Loucy (cell line): ENCODE measurements around the gene CTAGE6.
"Not testable (repeated sequence)": the region's sequence is repeated elsewhere in the genome, so short reads cannot be mapped to it uniquely, and the experiment has no call there.

Experiments used
- H2AFZ ChIP-seq: fragments of 200-600 bp; sonication (generic); 2 replicates; pipeline ENCODE4 v1.6.0; 2016; ENCODE audit warnings: antibody characterized with exemption, mild to moderate bottlenecking, low read length, moderate library complexity
- H3F3A ChIP-seq: fragments of 200-600 bp; 2 replicates; pipeline ENCODE4 v1.6.0; 2016; ENCODE audit warnings: antibody characterized with exemption, low read depth, mild to moderate bottlenecking
- H3K27me3 ChIP-seq: fragments of 200-600 bp; sonication (generic); 2 replicates; pipeline ENCODE4 v1.6.1; 2014; ENCODE audit warnings: low read length, mild to moderate bottlenecking; ENCODE audit not compliant: insufficient read depth, poor library complexity, severe bottlenecking
- H3K36me3 ChIP-seq: fragments of 200-600 bp; sonication (generic); 2 replicates; pipeline ENCODE4 v1.6.1; 2016; ENCODE audit warnings: low read length; ENCODE audit not compliant: insufficient read depth
- H3K4me1 ChIP-seq: fragments of 200-600 bp; sonication (generic); 2 replicates; pipeline ENCODE4 v1.5.1; 2014; ENCODE audit warnings: low read length, mild to moderate bottlenecking; ENCODE audit not compliant: insufficient read depth, poor library complexity, severe bottlenecking
- H3K4me2 ChIP-seq: fragments of 200-600 bp; sonication (generic); 2 replicates; pipeline ENCODE4 v1.6.0; 2014; ENCODE audit warnings: antibody characterized with exemption, low read length, low read depth, mild to moderate bottlenecking; ENCODE audit not compliant: poor library complexity, severe bottlenecking
- H3K4me3 ChIP-seq: fragments of 200-600 bp; sonication (generic); 2 replicates; pipeline ENCODE4 v1.5.1; 2014; ENCODE audit warnings: low read length, mild to moderate bottlenecking, mixed read lengths; ENCODE audit not compliant: poor library complexity, severe bottlenecking
- H3K79me2 ChIP-seq: fragments of 200-600 bp; sonication (generic); 2 replicates; pipeline ENCODE4 v1.6.1; 2014; ENCODE audit warnings: low read length; ENCODE audit not compliant: insufficient read depth
- H3K9ac ChIP-seq: fragments of 200-600 bp; sonication (generic); 2 replicates; pipeline ENCODE4 v1.6.0; 2014; ENCODE audit warnings: mild to moderate bottlenecking, low read depth, low read length, moderate library complexity; ENCODE audit not compliant: poor library complexity, severe bottlenecking
- H3K9me2 ChIP-seq: fragments of 200-600 bp; sonication (generic); replicated peaks from 2 replicates; pipeline ENCODE4 v1.6.1; 2016; ENCODE audit warnings: low read depth, low read length, mixed read lengths
- H3K9me3 ChIP-seq: fragments of 200-600 bp; sonication (generic); 2 replicates; pipeline ENCODE4 v1.6.1; 2014; ENCODE audit warnings: mild to moderate bottlenecking, antibody characterized with exemption, low read length, low read depth; ENCODE audit not compliant: insufficient read depth
- H4K20me1 ChIP-seq: fragments of 200-600 bp; sonication (generic); 2 replicates; pipeline ENCODE4 v1.6.0; 2014; ENCODE audit warnings: antibody characterized with exemption, low read length, mild to moderate bottlenecking; ENCODE audit not compliant: insufficient read depth, poor library complexity, severe bottlenecking
- EZH2phosphoT487 ChIP-seq: fragments of 200-600 bp; IDR thresholded peaks from 2 replicates; pipeline ENCODE4 v1.6.1; 2018; ENCODE audit warnings: antibody characterized with exemption, mild to moderate bottlenecking, moderate library complexity, borderline replicate concordance
- TF ChIP-seq, protein P1 (sequence below): fragments of 200-600 bp; sonication (generic); conservative IDR thresholded peaks from 2 replicates; pipeline ENCODE4 v1.5.1; 2014; ENCODE audit warnings: mild to moderate bottlenecking, antibody characterized with exemption, low read length

Gene CTAGE6

DNA sequence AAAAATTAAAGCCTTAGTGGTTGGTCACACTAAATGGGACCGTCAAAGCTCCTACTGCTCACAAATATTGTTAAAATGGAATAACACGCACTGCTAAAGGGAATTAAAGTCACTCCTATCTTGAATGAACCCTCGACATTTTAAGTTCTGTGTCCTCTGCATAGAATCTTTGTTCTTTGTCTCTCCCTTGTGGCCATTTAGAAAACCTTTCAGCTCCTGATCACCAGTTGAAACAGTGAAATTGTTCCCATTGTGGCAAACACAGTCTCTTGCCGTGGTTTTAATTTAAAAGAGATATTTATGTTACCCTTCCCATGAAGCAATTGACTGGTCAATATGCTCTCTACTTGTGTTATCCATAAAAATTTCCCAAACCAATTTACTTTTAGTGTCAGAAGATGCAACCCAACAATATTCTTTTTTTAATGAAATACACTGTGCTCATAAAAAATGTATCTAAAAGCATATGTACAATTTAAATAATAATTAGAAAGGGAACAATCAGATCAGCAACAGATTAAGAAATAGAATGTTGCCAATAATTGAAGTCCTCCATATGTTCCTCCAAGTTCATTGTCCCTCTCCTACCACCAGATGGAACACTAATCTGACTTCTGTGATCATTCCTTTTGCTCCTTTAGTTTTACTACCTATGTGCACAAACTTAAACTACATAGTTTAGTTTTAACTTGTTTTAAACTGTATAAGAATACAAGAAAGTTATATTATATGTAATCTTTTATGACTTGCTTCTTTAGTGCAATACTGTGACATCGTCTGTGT lies 20.3 kb downstream of the CTAGE6 start:
- H3K4me2 ChIP-seq: peak overlapping the region; percentile 14
- H3K9ac ChIP-seq, H4K20me1 ChIP-seq, H3F3A ChIP-seq, H3K36me3 ChIP-seq, H3K9me2 ChIP-seq, H3K4me3 ChIP-seq, H3K27me3 ChIP-seq, H3K4me1 ChIP-seq, H3K79me2 ChIP-seq, H3K9me3 ChIP-seq: not testable (repeated sequence)
- TF ChIP-seq, protein P1, sequence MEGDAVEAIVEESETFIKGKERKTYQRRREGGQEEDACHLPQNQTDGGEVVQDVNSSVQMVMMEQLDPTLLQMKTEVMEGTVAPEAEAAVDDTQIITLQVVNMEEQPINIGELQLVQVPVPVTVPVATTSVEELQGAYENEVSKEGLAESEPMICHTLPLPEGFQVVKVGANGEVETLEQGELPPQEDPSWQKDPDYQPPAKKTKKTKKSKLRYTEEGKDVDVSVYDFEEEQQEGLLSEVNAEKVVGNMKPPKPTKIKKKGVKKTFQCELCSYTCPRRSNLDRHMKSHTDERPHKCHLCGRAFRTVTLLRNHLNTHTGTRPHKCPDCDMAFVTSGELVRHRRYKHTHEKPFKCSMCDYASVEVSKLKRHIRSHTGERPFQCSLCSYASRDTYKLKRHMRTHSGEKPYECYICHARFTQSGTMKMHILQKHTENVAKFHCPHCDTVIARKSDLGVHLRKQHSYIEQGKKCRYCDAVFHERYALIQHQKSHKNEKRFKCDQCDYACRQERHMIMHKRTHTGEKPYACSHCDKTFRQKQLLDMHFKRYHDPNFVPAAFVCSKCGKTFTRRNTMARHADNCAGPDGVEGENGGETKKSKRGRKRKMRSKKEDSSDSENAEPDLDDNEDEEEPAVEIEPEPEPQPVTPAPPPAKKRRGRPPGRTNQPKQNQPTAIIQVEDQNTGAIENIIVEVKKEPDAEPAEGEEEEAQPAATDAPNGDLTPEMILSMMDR: peak; percentile 73
- peak overlapping the region; percentile 58 for H2AFZ ChIP-seq

DNA sequence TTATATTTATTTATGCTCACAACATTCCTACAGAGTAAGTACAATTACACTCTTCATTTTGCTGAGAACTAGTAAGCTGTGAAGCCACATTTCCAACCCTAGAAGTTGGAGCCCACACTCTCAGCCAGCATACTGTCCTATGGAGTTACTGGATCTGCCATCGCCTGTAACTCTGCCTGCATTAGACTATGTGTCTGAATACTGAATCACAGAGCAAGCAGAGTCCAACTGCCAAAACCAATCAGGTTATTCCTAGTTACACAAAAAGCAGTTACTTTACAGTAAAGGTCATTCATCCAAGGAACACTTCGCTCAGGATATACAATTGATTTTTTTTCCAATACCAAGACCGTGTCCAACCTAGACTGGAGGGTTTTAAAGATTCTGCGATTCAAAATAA lies 21.5 kb downstream of the CTAGE6 start:
- Histone ChIP-seq H4K20me1 (no peaks in the 10 kb centered on the region), H3K9me2 (no peaks in the 10 kb centered on the region), H3K9ac (no peak overlapping the region), H3K4me3 (no peak overlapping the region), H3K4me1 (no peaks in the 10 kb centered on the region), H3F3A (no peaks in the 10 kb centered on the region), H3K27me3 (no peaks in the 10 kb centered on the region), H3K9me3 (no peaks in the 10 kb centered on the region), H3K79me2 (no peaks in the 10 kb centered on the region), H2AFZ (no peak overlapping the region), H3K4me2 (no peak overlapping the region), H3K36me3 (no peaks in the 10 kb centered on the region)
- TF ChIP-seq, protein P1: no peak
- TF ChIP-seq EZH2phosphoT487: no peak

GRCh38 chr7:143733876-143734275 lies 23.6 kb downstream of the CTAGE6 start:
- Histone ChIP-seq H3K9me3 (no peaks in the 10 kb centered on the region), H4K20me1 (no peaks in the 10 kb centered on the region), H3K4me1 (no peaks in the 10 kb centered on the region), H3K4me2 (no peak overlapping the region), H3K36me3 (no peaks in the 10 kb centered on the region), H3K9ac (no peak overlapping the region), H3K79me2 (no peaks in the 10 kb centered on the region), H3F3A (no peaks in the 10 kb centered on the region), H3K27me3 (no peaks in the 10 kb centered on the region), H2AFZ (no peak overlapping the region), H3K4me3 (no peak overlapping the region), H3K9me2 (no peaks in the 10 kb centered on the region)
- TF ChIP-seq, protein P1: no peak
- no peak for TF ChIP-seq EZH2phosphoT487
